BJ (cell line): ENCODE measurements around the gene PCNX4. TPM values are rescaled to one million over a fixed set of nuclear protein-coding genes. Genes with fewer than 3 reads are reported as not detected.

Experiments used
- CTCF ChIA-PET: fragments of 350-600 bp; formaldehyde crosslinking; extraction: SDS; loops from one replicate; lab custom pipeline; 2021; ENCODE audit warnings: antibody characterized with exemption, inconsistent platforms; lab: Yijun Ruan, JAX
- POLR2A ChIA-PET: fragments of 300-600 bp; sonication (Branson Sonifier 250); formaldehyde crosslinking; extraction: SDS; loops from one replicate; lab custom pipeline; 2021; ENCODE audit warnings: antibody characterized with exemption; lab: Charles Lee
- DNase-seq: peaks from one replicate; pipeline ENCODE4 v3.0.0-alpha.2; 2011; ENCODE audit warnings: low read depth
- H3K27me3 ChIP-seq: 2 replicates; pipeline ENCODE4 v1.6.0; 2011; ENCODE audit warnings: low read length; ENCODE audit not compliant: control insufficient read depth, insufficient read depth
- H3K36me3 ChIP-seq: 2 replicates; pipeline ENCODE4 v1.5.1; 2011; ENCODE audit warnings: low read length; ENCODE audit not compliant: control insufficient read depth, insufficient read depth
- H3K4me3 ChIP-seq: 2 replicates; pipeline ENCODE4 v1.5.1; 2011; ENCODE audit warnings: low read depth, mild to moderate bottlenecking, control low read depth, low read length
- polyA plus RNA-seq: library from polyadenylated mRNA; depleted of rRNA; stranded (reverse); fragments of >200 nt; gene quantifications from 2 replicates; pipeline ENCODE4 v1.2.3, GENCODE V29; 2011
- TF ChIP-seq, protein P1 (sequence below): IDR thresholded peaks from 2 replicates; pipeline ENCODE4 v1.5.1; 2011; ENCODE audit warnings: low read depth, mild to moderate bottlenecking, control low read depth, inconsistent platforms, low read length, moderate library complexity; ENCODE audit not compliant: insufficient read depth

The PCNX4 gene
- polyA plus RNA-seq, 1 experiment = 22.0 TPM

DNA sequence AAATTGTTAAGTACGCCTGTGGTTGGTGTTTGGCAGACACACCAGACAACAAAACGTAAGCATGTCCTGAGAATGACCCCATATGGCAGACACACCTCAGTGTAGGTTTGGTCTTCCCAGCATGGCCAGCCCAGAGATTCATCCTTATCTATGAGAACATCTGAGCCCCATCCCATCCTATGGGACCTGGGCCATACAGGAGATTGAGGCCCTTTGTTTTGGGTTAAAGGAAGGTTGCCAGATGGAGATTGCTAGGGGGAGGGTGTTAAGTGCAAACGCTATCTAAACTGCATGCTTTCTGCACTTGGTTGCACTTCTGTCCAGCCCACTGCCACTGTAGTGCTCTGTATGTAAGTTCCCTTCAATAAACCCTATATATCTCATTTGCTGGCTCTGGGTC, 4.1 kb upstream of the PCNX4 start:
- DNase-seq = no peak
- Histone ChIP-seq H3K4me3 (no peak overlapping the region), H3K36me3 (no peaks in the 10 kb centered on the region), H3K27me3 (no peaks in the 10 kb centered on the region)
- TF ChIP-seq, protein P1, sequence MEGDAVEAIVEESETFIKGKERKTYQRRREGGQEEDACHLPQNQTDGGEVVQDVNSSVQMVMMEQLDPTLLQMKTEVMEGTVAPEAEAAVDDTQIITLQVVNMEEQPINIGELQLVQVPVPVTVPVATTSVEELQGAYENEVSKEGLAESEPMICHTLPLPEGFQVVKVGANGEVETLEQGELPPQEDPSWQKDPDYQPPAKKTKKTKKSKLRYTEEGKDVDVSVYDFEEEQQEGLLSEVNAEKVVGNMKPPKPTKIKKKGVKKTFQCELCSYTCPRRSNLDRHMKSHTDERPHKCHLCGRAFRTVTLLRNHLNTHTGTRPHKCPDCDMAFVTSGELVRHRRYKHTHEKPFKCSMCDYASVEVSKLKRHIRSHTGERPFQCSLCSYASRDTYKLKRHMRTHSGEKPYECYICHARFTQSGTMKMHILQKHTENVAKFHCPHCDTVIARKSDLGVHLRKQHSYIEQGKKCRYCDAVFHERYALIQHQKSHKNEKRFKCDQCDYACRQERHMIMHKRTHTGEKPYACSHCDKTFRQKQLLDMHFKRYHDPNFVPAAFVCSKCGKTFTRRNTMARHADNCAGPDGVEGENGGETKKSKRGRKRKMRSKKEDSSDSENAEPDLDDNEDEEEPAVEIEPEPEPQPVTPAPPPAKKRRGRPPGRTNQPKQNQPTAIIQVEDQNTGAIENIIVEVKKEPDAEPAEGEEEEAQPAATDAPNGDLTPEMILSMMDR = no peak
- POLR2A ChIA-PET = no interaction called here
- CTCF ChIA-PET = no interaction called here

DNA sequence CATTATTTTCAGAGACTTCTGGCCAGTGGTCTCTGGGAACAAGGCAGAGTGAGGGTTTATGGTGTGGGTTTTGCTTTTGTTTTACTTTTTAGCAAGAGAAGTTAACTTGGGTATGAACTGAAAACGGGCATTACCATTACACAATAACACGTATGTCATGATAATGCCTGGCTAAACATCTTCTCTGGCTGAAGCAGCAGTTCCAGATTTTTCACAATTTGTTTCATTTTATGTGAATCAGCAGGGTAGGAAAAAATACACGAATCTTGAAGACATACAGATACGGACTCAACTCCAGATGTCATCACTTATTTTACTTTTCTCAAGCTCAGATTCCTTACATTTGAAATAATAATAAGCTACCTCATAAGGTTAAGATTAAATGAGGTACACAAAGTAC, 2.5 kb upstream of the PCNX4 start:
- ChIA-PET POLR2A (no interaction called here), CTCF (interaction anchor here (1.0 kb wide), 1 partner anchor 24 kb away, joined by 4 read pairs; no protein-coding TSS in a partner anchor)
- Histone ChIP-seq H3K27me3 (no peaks in the 10 kb centered on the region), H3K4me3 (no peak overlapping the region), H3K36me3 (no peaks in the 10 kb centered on the region)
- TF ChIP-seq, protein P1 = no peak
- DNase-seq = no peak

DNA sequence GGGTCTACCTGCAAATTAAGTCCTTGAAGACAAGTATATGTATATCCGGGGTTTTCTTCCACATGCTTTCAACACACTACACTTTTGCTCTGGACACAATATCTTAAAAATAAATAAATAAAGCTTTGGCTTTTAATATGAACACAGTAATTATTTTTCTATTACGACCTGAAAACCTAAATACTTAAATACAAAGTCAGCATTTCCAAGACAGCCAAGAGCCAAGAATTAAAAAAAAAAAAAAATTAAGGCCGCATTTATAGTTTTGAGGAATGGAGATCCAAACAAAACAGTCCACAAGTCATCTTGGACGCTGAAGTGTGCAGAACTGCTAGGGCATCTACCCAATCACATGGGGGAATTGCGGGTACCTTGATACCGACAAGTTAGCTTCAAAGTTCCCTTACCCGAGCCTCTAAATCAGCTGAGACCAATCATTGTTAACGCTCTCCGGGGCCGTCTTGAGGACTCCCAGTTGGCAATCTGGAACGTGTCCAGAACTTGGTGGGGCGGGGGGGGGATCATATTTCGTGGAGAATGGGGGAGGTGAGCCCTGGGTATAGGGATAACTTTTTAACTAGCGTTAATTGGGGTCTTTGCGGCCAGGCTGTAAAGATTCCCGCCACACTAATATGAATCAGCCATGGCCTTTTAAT, 731 bp upstream of the PCNX4 start:
- no peaks in the 10 kb centered on the region for H3K27me3 ChIP-seq
- H3K36me3 ChIP-seq = no peaks in the 10 kb centered on the region
- no peak for DNase-seq
- peak overlapping the region; percentile 62 for H3K4me3 ChIP-seq
- TF ChIP-seq, protein P1 = no peak
- POLR2A ChIA-PET = no interaction called here
- CTCF ChIA-PET = interaction anchor here (1.1 to 1.8 kb wide), 3 partner anchors 10 to 28 kb away, joined by 4 to 5 read pairs (median 4); no protein-coding TSS in a partner anchor

DNA sequence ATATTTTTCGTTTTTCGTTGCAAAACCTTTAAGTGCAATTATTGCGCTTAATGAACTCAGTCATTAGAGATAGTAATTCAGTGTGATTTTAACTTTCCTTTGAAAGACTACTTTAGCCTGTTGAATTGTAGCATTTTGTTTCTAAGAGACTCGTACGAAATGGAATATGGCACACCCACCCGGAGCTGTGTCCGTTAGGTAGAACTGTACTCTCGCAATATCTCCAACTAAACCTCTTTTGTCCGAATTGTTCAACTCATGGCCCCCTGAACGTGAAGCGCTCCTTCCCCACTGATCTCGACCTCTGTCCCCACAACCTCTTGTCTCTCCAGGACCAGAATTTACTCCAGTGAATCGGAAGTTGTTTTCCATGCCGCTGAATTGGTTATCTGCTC, 800 bp downstream of the PCNX4 start:
- POLR2A ChIA-PET = no interaction called here
- CTCF ChIA-PET = interaction anchor here (0.6 to 1.2 kb wide), 3 partner anchors 12 to 124 kb away, joined by 3 to 4 read pairs (median 3); no protein-coding TSS in a partner anchor
- TF ChIP-seq, protein P1 = no peak
- Histone ChIP-seq H3K36me3 (no peaks in the 10 kb centered on the region), H3K27me3 (no peaks in the 10 kb centered on the region), H3K4me3 (peak overlapping the region; percentile 62)
- no peak for DNase-seq

DNA sequence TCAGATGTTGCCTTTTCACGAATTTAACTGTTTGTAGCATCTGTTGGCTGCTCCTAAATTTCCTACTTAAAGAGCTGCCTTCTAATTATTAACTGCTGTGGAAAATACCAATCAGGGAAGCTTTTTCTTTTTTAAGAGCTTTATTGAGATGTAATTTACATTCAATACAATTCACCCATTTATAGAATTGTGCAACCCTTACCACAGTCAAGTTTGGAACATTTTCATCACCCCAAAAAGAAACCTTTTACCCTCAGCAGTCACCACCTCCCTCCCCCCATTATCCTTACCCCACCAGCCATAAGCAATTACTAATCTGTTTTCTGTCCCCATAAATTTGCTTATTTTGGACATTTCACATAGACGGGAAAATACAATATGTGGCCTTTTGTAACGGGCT, 1.4 kb downstream of the PCNX4 start:
- peaks cover 1% of the 10 kb centered on the region; the same call in 1 of the 2 replicates for H3K36me3 ChIP-seq
- POLR2A ChIA-PET = no interaction called here
- CTCF ChIA-PET = interaction anchor here (0.6 to 1.2 kb wide), 2 partner anchors 66 to 124 kb away, joined by 3 read pairs; no protein-coding TSS in a partner anchor
- no peaks in the 10 kb centered on the region for H3K27me3 ChIP-seq
- no peak for DNase-seq
- peak overlapping the region; percentile 62 for H3K4me3 ChIP-seq
- TF ChIP-seq, protein P1 = no peak
